ENCODE results near the gene C5orf34.
"Not testable (repeated sequence)": the region's sequence is repeated elsewhere in the genome, so short reads cannot be mapped to it uniquely, and the experiment has no call there.

Gene C5orf34

GRCh38 chr5:43556857-43557542 lies 42.1 kb upstream of the C5orf34 start, which contains the start of gene PAIP1:
PAIP1 (minus strand) TSS chr5:43557077; CDS start chr5:43556846, 231 bp downstream.
- Histone ChIP-seq H3K27me3 (no peaks in the 10 kb centered on the region), H3K4me3 (ENCODE audit: low read depth, low read length) (peak within 1 kb of the TSS; percentile 84), H3K4me1 (no peaks in the 10 kb centered on the region), H3K36me3 (peaks cover 30% of the 10 kb centered on the region), H3K9me3 (no peaks in the 10 kb centered on the region)
- DNase-seq: peak; percentile 90
- TF ChIP-seq, protein P1, sequence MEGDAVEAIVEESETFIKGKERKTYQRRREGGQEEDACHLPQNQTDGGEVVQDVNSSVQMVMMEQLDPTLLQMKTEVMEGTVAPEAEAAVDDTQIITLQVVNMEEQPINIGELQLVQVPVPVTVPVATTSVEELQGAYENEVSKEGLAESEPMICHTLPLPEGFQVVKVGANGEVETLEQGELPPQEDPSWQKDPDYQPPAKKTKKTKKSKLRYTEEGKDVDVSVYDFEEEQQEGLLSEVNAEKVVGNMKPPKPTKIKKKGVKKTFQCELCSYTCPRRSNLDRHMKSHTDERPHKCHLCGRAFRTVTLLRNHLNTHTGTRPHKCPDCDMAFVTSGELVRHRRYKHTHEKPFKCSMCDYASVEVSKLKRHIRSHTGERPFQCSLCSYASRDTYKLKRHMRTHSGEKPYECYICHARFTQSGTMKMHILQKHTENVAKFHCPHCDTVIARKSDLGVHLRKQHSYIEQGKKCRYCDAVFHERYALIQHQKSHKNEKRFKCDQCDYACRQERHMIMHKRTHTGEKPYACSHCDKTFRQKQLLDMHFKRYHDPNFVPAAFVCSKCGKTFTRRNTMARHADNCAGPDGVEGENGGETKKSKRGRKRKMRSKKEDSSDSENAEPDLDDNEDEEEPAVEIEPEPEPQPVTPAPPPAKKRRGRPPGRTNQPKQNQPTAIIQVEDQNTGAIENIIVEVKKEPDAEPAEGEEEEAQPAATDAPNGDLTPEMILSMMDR (IDR thresholded peaks at IDR 0.05; ENCODE audit: low read depth, low read length): peak; percentile 39; the same call in 1 of the 2 replicates

DNA sequence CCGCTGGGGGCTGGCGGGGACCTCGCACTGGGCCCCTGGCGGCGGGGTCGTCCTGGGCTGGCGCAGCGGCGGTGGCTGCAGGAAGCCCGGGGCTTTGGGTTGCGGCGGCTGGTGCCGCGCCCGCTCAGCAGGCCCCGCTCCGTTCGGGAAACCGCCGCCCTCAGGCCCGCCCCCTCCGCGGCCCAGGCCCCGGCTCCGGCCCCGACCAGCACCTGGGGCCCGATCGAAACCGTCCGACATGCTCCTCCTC lies 41.6 kb upstream of the C5orf34 start:
- H3K27me3 ChIP-seq, DNase-seq, H3K9me3 ChIP-seq, H3K4me1 ChIP-seq: not testable (repeated sequence)
- peaks cover 33% of the 10 kb centered on the region for H3K36me3 ChIP-seq
- peak overlapping the region; percentile 84 for H3K4me3 ChIP-seq (ENCODE audit: low read depth, low read length)

GRCh38 chr5:43555895-43556606 lies 41.1 kb upstream of the C5orf34 start:
- peak; percentile 49 for DNase-seq
- Histone ChIP-seq H3K4me1 (no peaks in the 10 kb centered on the region), H3K36me3 (peaks cover 37% of the 10 kb centered on the region)

GRCh38 chr5:43554497-43554896 lies 39.5 kb upstream of the C5orf34 start:
- no peak for DNase-seq
- H3K27me3 ChIP-seq: no peaks in the 10 kb centered on the region
- no peaks in the 10 kb centered on the region for H3K4me1 ChIP-seq
- H3K36me3 ChIP-seq: peaks cover 44% of the 10 kb centered on the region
- H3K4me3 ChIP-seq (ENCODE audit: low read depth, low read length): peak overlapping the region; percentile 12; the same call in 1 of the 2 replicates
- H3K9me3 ChIP-seq: no peaks in the 10 kb centered on the region
- TF ChIP-seq, protein P1 (IDR thresholded peaks at IDR 0.05; ENCODE audit: low read depth, low read length): no peak

More at GRCh38 chr5:43555895-43556606, 41.1 kb upstream of the C5orf34 start:
- H3K4me3 ChIP-seq (ENCODE audit: low read depth, low read length): peak overlapping the region; percentile 84
- no peaks in the 10 kb centered on the region for H3K9me3 ChIP-seq
- H3K27me3 ChIP-seq: no peaks in the 10 kb centered on the region
- TF ChIP-seq, protein P1 (IDR thresholded peaks at IDR 0.05; ENCODE audit: low read depth, low read length): no peak

- TF ChIP-seq, protein P1 (IDR thresholded peaks at IDR 0.05; ENCODE audit: low read depth, low read length): no peak
- H3K27me3 ChIP-seq: no peaks in the 10 kb centered on the region
- no peak for DNase-seq
- no peaks in the 10 kb centered on the region for H3K4me1 ChIP-seq
- H3K36me3 ChIP-seq: peaks cover 49% of the 10 kb centered on the region
- no peak overlapping the region for H3K4me3 ChIP-seq (ENCODE audit: low read depth, low read length)
- H3K9me3 ChIP-seq: no peaks in the 10 kb centered on the region
Measured at GRCh38 chr5:43553381-43553780, 38.4 kb upstream of the C5orf34 start.

DNA sequence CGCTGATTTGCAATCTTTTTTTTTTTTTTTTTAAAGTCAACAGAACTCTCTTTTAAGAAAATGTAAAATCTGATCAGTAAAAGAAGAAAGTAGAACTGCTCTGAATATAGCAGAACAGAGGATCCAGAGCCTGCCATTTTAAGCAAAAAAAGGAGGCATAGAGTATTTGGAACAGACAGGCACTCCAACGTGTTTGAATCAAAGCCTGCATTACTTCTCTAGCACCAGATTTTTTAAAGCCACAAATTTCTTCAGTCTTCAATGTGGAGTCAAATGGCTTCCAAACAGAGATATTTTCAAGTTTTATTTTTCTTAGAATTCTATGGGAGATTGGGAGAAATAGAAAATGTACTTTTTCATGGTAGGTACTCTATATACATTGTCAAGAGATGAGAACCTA lies 36.8 kb upstream of the C5orf34 start:
- TF ChIP-seq, protein P1 (IDR thresholded peaks at IDR 0.05; ENCODE audit: low read depth, low read length): no peak
- Histone ChIP-seq H3K9me3 (no peaks in the 10 kb centered on the region), H3K27me3 (no peaks in the 10 kb centered on the region), H3K36me3 (peaks cover 61% of the 10 kb centered on the region), H3K4me3 (ENCODE audit: low read depth, low read length) (no peak overlapping the region), H3K4me1 (no peaks in the 10 kb centered on the region)
- DNase-seq: no peak

- H3K4me3 ChIP-seq (ENCODE audit: low read depth, low read length); H3K27me3 ChIP-seq; DNase-seq; H3K9me3 ChIP-seq; H3K4me1 ChIP-seq: not testable (repeated sequence)
- peaks cover 75% of the 10 kb centered on the region for H3K36me3 ChIP-seq
Measured at GRCh38 chr5:43549272-43549671, 34.3 kb upstream of the C5orf34 start.
